Kidney tubule cell (primary cell): ENCODE results near the gene ZNRF2.

ENCODE experiments used
- DNase-seq: peaks from one replicate; pipeline ENCODE4 v3.0.0-alpha.2; 2018; ENCODE audit warnings: low spot score

ZNRF2 gene

DNA sequence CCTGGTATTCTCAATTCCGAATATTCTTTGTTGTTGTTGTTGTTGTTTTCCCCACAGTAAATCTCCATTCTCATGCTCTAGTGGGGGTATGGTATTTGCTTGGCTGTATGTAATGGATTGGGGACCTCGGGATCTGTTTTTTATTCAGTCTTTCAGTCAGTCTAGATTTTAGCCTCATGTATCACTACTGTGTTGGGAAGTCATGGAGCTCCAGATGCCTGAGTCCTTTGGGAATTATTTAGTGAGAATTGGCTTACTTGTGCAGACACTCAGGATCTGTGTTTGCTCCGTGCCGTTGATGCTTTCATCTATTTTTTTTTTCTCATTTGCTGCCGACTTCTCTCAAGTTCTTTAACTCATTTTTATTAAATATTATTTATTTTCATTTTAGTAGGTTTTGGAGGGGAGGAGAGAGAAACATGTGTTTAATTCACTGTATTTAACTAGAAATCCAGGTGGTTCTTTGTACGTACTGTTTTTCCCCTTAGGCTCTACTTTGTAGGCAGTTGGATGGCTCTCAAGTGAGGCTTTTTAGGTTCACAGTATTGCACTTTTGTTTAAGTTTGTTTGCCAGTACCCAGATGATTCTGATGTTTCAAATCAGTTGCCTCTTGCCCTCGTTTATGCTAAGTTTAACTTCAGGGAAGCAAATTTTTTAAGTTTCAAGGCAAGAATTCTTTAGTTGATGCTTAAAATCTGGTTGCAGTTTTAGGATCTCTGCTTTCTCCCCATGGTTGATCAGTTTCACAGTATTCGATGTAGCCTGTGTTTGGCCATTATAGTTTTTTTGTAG is 36.9 kb downstream of the ZNRF2 start:
- no peak for DNase-seq

DNA sequence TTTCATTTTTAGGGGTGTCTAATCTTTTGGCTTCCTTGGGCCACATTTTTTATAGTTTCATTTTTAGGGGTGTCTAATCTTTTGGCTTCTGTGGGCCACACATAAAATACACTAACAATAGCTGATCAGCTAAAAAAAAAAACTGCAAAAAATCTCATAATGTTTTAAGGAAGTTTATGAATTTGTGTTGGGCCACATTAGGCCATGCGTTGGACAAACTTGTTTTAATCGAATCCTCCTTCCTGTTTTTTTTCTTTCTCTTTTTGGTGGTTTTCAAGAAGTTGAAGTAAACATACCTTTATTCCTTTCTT is 37.4 kb downstream of the ZNRF2 start:
- DNase-seq = no peak

GRCh38 chr7:30322271-30323005 is 38.0 kb downstream of the ZNRF2 start:
- DNase-seq = no peak

- DNase-seq = no peak
These were observed 38.6 kb downstream of the ZNRF2 start for GRCh38 chr7:30323006-30323355.

- peak; percentile 69 for DNase-seq
These were observed 43.4 kb downstream of the ZNRF2 start for GRCh38 chr7:30327813-30328212.

DNA sequence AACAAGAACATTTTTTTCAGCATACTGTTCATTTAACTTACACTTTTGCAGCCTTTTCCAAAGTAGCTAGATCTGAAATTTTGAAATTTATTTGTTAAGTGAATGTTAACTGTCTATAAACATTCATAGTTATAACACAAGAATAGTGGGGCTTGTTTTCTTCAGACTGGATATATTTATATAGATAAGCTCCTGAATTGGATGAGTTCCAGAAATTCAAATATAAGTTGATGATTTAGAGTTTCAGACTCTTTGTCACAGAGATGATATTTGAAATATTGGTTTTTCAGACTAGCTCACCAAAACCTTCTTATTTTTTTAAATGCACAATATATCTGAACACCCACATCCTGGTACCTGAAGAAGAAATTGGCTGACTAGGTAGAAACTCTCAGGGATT is 44.0 kb downstream of the ZNRF2 start:
- DNase-seq = no peak

GRCh38 chr7:30329716-30330115 is 45.3 kb downstream of the ZNRF2 start:
- DNase-seq = no peak

DNA sequence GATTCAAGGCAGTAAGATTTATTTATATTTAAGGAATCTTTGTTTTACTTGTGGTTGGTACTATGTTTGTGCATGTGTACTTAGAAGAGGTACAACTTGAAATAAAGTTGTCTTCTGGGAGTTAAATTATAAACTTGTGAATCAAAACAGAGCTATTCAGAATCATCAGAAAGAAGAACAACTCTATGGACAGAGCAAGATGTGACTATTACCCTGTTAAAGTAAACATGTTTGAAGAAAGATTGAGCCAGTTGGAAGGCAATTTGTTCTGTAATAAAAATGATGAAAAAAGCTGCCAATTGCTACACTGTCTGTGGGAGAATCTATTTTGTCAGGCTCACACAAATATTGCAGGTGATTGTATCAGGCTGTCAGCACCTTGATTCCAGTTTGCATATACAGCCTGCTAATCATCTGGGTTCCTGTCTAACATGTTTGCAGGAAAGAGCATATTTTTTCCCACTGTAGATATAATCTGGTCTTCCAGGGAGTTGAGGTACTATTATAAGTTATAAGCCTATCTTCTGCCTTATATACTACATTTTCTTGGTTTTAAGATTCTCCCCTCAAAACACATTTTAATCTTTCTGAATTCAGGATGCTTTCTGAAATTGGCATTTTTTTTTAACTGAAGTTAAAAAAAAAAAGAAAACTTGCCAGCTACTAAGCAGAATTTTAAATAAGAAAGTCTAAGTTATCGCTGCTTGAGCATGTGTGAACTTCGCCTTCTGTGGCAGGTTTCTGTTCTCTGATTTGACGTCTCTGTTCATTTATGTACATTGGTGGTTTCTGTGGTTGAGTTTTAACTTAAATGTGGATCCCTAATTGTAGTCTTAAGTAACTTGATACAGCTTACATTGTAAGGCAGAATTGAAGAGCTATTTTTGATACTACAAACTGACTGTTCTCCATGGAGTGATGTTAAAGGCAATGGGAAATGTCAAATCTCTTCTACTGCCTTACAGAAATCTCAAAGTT is 46.0 kb downstream of the ZNRF2 start:
- DNase-seq = no peak

- DNase-seq = no peak
These were observed 46.9 kb downstream of the ZNRF2 start for GRCh38 chr7:30331338-30331737.

- no peak for DNase-seq
These were observed 48.2 kb downstream of the ZNRF2 start for GRCh38 chr7:30332549-30332948.

DNA sequence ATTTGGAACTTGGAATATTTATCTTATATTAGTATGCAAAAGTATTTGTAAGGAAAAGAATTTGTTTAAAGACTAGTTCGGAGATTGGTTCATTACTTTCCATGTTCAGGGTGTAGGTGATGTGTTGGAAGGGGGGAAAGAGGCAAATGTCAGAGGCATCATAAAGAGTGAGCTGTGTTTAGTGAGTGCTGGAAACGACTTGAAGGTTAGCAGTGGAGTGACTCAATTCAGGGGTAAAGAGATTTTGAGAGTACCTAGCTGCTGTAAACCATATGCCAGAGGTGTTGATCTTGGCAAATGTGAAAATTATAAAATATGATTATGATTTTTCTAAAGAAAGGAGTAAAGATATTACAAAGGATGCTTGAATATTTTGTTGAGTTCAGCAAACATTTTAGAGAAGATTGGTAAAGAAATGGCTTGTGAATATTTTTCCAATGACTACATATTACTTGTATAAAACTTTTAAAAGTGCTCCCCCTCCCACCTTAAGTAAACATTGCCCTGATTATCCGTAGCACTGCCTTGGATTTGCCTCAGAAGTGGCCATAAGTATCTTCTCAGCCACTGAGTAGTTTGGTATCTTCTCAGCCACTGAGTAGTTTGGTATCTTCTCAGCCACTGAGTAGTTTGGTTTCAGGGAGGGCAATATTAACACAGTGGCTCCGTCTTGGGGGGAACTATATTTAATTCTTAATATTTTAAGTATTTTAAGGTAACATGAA is 51.5 kb downstream of the ZNRF2 start:
- no peak for DNase-seq

DNA sequence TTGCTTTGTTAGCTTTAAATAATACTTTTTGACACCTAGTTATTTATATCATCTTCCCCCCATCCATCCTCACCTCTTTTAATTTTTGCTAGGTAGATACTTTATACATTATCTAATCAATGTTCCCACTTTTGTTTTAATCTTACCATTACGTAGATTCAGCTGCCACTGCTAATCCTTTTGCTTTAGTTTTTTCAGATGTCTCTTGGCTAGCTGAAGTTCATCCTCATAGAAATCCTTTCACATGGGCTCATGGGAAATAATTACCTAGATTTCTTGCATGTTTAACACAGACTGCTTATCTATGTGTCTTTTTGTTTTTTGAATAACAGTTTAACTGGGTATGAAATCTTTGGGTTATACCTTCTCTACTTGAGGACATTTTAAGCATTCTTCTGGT is 60.1 kb downstream of the ZNRF2 start:
- DNase-seq = no peak

DNA sequence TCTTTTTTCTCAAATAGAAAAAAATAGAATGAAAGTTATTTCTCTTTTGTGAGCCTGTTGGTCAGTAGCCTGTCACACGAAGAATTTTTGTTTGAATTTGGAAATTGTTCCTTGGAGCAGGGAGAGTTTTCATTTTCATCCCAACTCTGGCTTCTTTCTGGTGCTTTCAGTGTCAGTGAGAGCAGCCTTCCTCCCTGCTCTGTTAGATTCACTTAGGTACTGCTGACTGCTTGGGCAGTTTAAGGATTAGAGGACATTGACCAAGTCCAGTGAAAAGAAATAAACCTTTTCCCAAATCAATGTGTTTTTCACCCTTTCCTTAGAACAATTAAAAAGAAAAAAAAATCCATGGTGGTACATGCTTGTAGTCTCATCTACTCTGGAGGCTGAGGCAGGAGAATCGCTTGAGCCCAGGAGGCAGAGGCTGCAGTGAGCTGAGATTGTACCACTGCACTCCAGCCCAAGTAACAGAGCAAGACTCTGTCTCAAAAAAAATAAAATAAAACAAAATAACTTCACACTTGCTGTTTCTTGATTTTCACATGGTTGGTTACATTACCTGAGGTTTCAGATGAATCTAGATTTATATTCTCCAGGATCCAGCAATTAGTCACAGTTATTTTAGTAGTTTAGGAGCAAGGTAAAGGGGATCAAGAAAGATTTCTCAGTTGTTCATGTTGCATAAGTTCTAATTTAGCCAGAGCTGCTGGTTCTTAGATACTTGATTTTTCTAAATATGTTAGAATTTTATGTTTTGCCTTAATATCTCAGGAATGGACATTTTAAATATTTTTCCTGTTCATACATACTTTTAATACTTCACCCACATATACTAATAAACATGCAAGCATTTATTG is 63.1 kb downstream of the ZNRF2 start:
- no peak for DNase-seq

GRCh38 chr7:30348083-30348560 is 63.7 kb downstream of the ZNRF2 start:
- DNase-seq = peak; percentile 90

DNA sequence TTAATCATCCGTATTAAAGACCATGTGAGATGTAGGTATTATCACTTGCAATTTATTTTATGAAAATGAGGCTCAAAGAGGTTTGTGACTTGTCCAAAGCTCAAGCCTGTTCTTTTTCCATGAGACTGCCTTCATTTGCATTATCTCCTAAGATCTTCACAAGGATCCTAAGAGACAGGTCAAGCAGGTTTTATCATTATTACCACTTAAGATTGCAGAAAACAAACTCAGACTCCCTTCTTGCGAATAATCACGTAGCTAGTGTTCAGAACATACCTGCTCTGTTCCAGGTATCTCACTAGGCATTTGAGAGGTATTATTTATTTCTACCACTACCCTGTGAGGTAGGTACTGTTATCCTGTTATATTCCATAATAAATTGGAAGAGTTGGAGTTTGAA is 64.8 kb downstream of the ZNRF2 start:
- no peak for DNase-seq

- no peak for DNase-seq
These were observed 65.4 kb downstream of the ZNRF2 start for GRCh38 chr7:30349816-30350215.

DNA sequence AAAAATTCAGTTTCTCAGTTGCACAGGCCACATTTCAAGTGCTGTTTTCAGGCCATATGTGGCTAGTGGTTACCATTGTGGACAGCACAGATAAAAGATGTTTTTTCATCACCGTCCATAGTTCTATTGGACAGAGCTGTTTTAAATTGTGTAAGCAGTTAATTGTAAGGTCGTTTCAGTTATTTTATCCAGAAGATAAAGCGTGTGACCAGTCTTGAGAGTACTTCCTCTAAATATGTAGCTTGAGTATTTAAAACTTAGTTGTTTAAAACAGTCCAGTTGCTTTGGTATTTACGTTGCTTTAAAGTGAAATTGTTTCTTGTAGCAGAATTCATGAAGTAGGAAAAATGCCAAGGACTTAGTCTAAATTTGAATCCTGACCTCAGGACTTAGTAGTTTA is 66.9 kb downstream of the ZNRF2 start:
- no peak for DNase-seq

DNA sequence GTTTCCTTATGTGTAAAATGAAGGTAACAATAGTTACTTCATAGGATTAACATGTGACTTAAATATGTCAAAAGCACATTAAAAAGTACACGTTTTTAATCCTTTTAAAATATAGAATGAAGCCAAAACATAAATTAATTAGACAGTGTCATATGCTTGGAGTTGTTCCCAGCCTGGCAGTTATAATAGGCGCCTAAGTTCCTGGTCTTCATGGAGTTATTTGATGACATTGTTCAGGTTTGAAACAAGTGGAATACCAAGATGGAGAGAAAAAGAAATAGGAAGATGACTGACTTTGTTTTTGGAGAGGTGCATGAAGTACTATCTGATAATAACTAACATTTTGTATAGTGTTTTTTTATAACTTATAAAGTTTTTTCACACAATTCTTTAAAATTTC is 67.3 kb downstream of the ZNRF2 start:
- DNase-seq = no peak

- DNase-seq = no peak
These were observed 67.8 kb downstream of the ZNRF2 start for GRCh38 chr7:30352169-30352568.

DNA sequence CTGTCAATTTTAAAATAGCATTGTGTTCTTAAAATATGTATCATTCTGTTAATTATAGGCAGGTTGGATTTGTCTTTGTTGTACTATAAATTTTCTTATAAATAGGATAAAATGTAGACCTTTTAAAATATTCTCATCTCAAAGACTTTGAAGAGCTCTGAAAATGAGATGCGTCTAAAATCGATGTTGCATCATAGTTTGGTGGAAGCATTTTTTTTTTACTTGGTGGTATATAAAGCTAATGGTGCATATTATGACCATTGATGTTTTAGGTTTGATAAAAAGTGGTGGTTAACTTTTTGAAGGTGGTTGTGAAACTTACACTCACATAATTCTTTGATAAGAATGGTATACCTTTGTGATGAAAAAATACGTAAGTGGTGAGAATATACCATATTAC is 69.1 kb downstream of the ZNRF2 start:
- no peak for DNase-seq
